ENCODE results near the gene HDAC11. TPM values are rescaled to one million over a fixed set of nuclear protein-coding genes. Genes with fewer than 3 reads are reported as not detected.

HDAC11 gene
- total and polyA plus RNA-seq, 2 of the 13 experiments (the other 11 are each of a cell fraction or from before 2014, with no cell fraction given), result 13.7 to 33.1 TPM

- TF ChIP-seq ELF1 (CRISPR knock-in tag; IDR thresholded peaks at IDR 0.05), result peak; percentile 74
- no peak for TF ChIP-seq FOXO4 (CRISPR knock-in tag; conservative IDR thresholded peaks at IDR 0.05)
- peak; percentile 47 for TF ChIP-seq ZBTB2 (CRISPR knock-in tag; IDR thresholded peaks at IDR 0.05; ENCODE audit: low read depth)
- peak; percentile 20; the same call in 1 of the 2 replicates for TF ChIP-seq FUBP1 (CRISPR knock-in tag; IDR thresholded peaks at IDR 0.05; ENCODE audit: borderline replicate concordance)
- peak; percentile 32; the same call in 1 of the 2 replicates for TF ChIP-seq GATA4 (IDR thresholded peaks at IDR 0.05; ENCODE audit: borderline replicate concordance, low read depth)
- TF ChIP-seq ZNF337 (CRISPR knock-in tag; IDR thresholded peaks at IDR 0.05; ENCODE audit: borderline replicate concordance, low read depth), result 0 out of 2 replicates have a peak, but pooled peaks have one; percentile 74
- no peak for TF ChIP-seq ZSCAN20 (CRISPR knock-in tag; IDR thresholded peaks at IDR 0.05; ENCODE audit: borderline replicate concordance)
- peak; percentile 66 for TF ChIP-seq PHF21A (CRISPR knock-in tag; IDR thresholded peaks at IDR 0.05)
- TF ChIP-seq RCOR2 (CRISPR knock-in tag; IDR thresholded peaks at IDR 0.05), result 0 out of 2 replicates have a peak, but pooled peaks have one; percentile 39
- TF ChIP-seq ELF3 (CRISPR knock-in tag; IDR thresholded peaks at IDR 0.05), result peak; percentile 73
- TF ChIP-seq ZNF256 (CRISPR knock-in tag; conservative IDR thresholded peaks at IDR 0.05), result no peak
- TF ChIP-seq ZNF605 (CRISPR knock-in tag; IDR thresholded peaks at IDR 0.05), result peak; percentile 77
- peak; percentile 52; the same call in 1 of the 2 replicates for TF ChIP-seq ZNF878 (CRISPR knock-in tag; IDR thresholded peaks at IDR 0.05)
- peak; percentile 13; the same call in 1 of the 2 replicates for TF ChIP-seq MAX (IDR thresholded peaks at IDR 0.05)
- peak; percentile 74; the same call in 1 of the 2 replicates for TF ChIP-seq RXRB (CRISPR knock-in tag; IDR thresholded peaks at IDR 0.05; ENCODE audit: borderline replicate concordance)
- 0 out of 2 replicates have a peak, but pooled peaks have one; percentile 89 for TF ChIP-seq SMAD1 (CRISPR knock-in tag; IDR thresholded peaks at IDR 0.05; ENCODE audit: borderline replicate concordance, low read depth)
- peak; percentile 82 for TF ChIP-seq NFATC3 (CRISPR knock-in tag; IDR thresholded peaks at IDR 0.05)
- TF ChIP-seq ZNF7 (CRISPR knock-in tag; IDR thresholded peaks at IDR 0.05), result no peak
- TF ChIP-seq MLXIP (CRISPR knock-in tag; IDR thresholded peaks at IDR 0.05; ENCODE audit: borderline replicate concordance), result no peak
- no peak for TF ChIP-seq ZNF660 (CRISPR knock-in tag; IDR thresholded peaks at IDR 0.05; ENCODE audit: borderline replicate concordance, low read depth)
- TF ChIP-seq MIXL1 (CRISPR knock-in tag; IDR thresholded peaks at IDR 0.05), result 0 out of 2 replicates have a peak, but pooled peaks have one; percentile 17
- peak; percentile 86 for TF ChIP-seq NFYB (CRISPR knock-in tag; IDR thresholded peaks at IDR 0.05)
These were observed at the start of gene HDAC11 (continued) for GRCh38 chr3:13479582-13480339.

Data from HepG2 (cell line).